Transverse colon (tissue), 4 donors: ENCODE measurements around the gene RETREG1. TPM values are rescaled to one million over a fixed set of nuclear protein-coding genes. Genes with fewer than 3 reads are reported as not detected.

ENCODE experiments used
- DNase-seq: peaks from one replicate; pipeline ENCODE4 v3.0.0-alpha.2; 2019
- H3K27ac ChIP-seq, 4 donors: fragments of 200-600 bp; sonication (generic); 2 replicates each; pipeline ENCODE4 v1.5.1; 2016 to 2018; ENCODE audit warnings: inconsistent platforms in 4 of 4
- H3K27me3 ChIP-seq: fragments of 200-600 bp; sonication (generic); 2 replicates; pipeline ENCODE4 v1.5.1; 2017; ENCODE audit warnings: inconsistent platforms
- H3K36me3 ChIP-seq, 4 donors: fragments of 200-600 bp; sonication (generic); 2 replicates each; pipeline ENCODE4 v1.5.1; 2017 to 2019; ENCODE audit warnings: inconsistent platforms in 4 of 4
- H3K4me1 ChIP-seq, 4 donors: fragments of 200-600 bp; sonication (generic); 2 replicates each; pipeline ENCODE4 v1.5.1; 2017 to 2020; ENCODE audit warnings: inconsistent platforms in 4 of 4
- H3K4me3 ChIP-seq, 4 donors: fragments of 200-600 bp; sonication (generic); 1 replicate in 1 of 4; 2 replicates in 3 of 4; pipeline versions ENCODE4 v1.5.1 to v1.6.1; 2017 to 2019; ENCODE audit warnings: inconsistent platforms in 4 of 4
- H3K9me3 ChIP-seq, 2 donors: fragments of 200-600 bp; sonication (generic); 2 replicates each; pipeline ENCODE4 v1.5.1; 2017 to 2019; ENCODE audit warnings: inconsistent platforms in 2 of 2
- CTCF ChIP-seq, 5 experiments: fragments of 200-600 bp in 3 of 5; fragments of 450-650 bp in 2 of 5; sonication (generic) in 3 of 5; IDR thresholded peaks; 1 replicate in 2 of 5; 2 replicates in 3 of 5; pipeline ENCODE4 v1.5.1; 2016 to 2017; ENCODE audit warnings: antibody characterized with exemption in 5 of 5, inconsistent platforms in 3 of 5, mild to moderate bottlenecking in 2 of 5, moderate library complexity in 1 of 5
- EP300 ChIP-seq: sonication (generic); formaldehyde crosslinking; IDR thresholded peaks from one replicate; pipeline ENCODE4 v1.6.1; 2017; ENCODE audit warnings: antibody characterized with exemption, low read depth
- POLR2A ChIP-seq: fragments of 450-650 bp; IDR thresholded peaks from one replicate; pipeline ENCODE4 v1.6.1; 2016; ENCODE audit warnings: antibody characterized with exemption, mild to moderate bottlenecking, moderate library complexity
- POLR2AphosphoS5 ChIP-seq, 3 donors: sonication (generic); formaldehyde crosslinking; IDR thresholded peaks; one replicate each; pipeline ENCODE4 v1.6.1; 2016; ENCODE audit warnings: antibody characterized with exemption in 3 of 3
- WGBS, 2 donors: methylation state at CpG; one replicate each; pipeline ENCODE4 v1.1.5; 2018; ENCODE audit warnings: low coverage in 1 of 2; 5-methylcytosine and 5-hydroxymethylcytosine counted together
- in situ Hi-C, 4 donors: fragments of 200-750 bp; cut with MboI; loops; one replicate each; pipeline versions ENCODE4 v1.15.0 to v1.15.1; 2017; ENCODE audit warnings: low sequenced_read_pairs in 3 of 4, low pct_ligation_motif_present in 1 of 4, low pct_unique_long_range_greater_than_20kb in 1 of 4
- intact Hi-C: fragments of 100-400 bp; cut with DNase I; formaldehyde crosslinking; loops from one replicate; pipeline ENCODE4 v1.15.1; 2023; ENCODE audit warnings: low total_unique reads
- total RNA-seq, 4 donors: library from RNA; depleted of rRNA; stranded (reverse); fragments of >200 nt; gene quantifications; one replicate each; pipeline ENCODE4 v1.1.0, GENCODE V29; 2016

RETREG1 gene
- total RNA-seq, 4 donors from 2014 or later = 33.2 to 93.5 (median 66.2) TPM

GRCh38 chr5:16603295-16603694 is 13.5 kb downstream of the RETREG1 start:
- DNase-seq = no peak
- Histone ChIP-seq H3K27me3 (no peaks in the 10 kb centered on the region), H3K9me3 (no peaks in the 10 kb centered on the region), H3K36me3 (no peaks in the 10 kb centered on the region), H3K27ac (no peak overlapping the region), H3K4me3 (no peak overlapping the region), H3K4me1 (no peaks in the 10 kb centered on the region)
- in situ Hi-C loops = no loop called here
- WGBS, 2 donors = 73 to 78% methylated on average over 3 to 5 of the region's 5 CpGs
- intact Hi-C loops = no loop called here
- TF ChIP-seq POLR2A (no peak), CTCF (IDR thresholded peaks at IDR 0.05) (no peak), EP300 (no peak), POLR2AphosphoS5 (IDR thresholded peaks at IDR 0.05) (no peak)

DNA sequence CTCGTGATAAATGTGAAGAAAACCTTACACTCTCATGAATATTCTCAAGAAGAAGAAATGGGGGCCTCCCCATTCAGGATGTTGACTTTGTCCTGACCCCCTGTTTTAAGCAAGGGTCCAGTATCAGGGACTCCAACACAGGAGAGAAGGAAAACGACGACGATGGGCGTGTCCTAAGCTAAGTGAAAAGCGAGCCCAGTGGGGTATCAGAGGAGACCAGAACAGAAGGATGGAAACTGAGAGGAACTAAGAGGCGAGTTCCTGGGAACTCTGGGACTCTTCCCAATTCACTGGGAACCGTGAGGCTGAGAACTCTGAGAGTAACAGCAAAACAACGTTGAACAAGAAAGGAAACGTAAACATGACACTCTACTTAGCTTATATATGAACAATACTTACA is 14.6 kb downstream of the RETREG1 start:
- WGBS, 2 donors = 68 to 78% methylated on average over 10 of the region's 10 CpGs
- H3K4me3 ChIP-seq = no peak overlapping the region
- in situ Hi-C loops = no loop called here
- no peak overlapping the region for H3K27ac ChIP-seq
- TF ChIP-seq CTCF (IDR thresholded peaks at IDR 0.05) = no peak
- TF ChIP-seq EP300 = no peak
- no peak for TF ChIP-seq POLR2A
- no peak for TF ChIP-seq POLR2AphosphoS5 (IDR thresholded peaks at IDR 0.05)
- no peaks in the 10 kb centered on the region for H3K9me3 ChIP-seq
- no peaks in the 10 kb centered on the region for H3K4me1 ChIP-seq
- H3K36me3 ChIP-seq = no peaks in the 10 kb centered on the region
- no peaks in the 10 kb centered on the region for H3K27me3 ChIP-seq
- no peak for DNase-seq
- intact Hi-C loops = no loop called here

GRCh38 chr5:16600946-16601345 is 15.9 kb downstream of the RETREG1 start:
- Histone ChIP-seq H3K9me3 (no peaks in the 10 kb centered on the region), H3K27ac (no peak overlapping the region), H3K27me3 (no peaks in the 10 kb centered on the region), H3K4me1 (no peaks in the 10 kb centered on the region), H3K36me3 (no peaks in the 10 kb centered on the region), H3K4me3 (no peak overlapping the region)
- DNase-seq = no peak
- WGBS, 2 donors = 78 to 82% methylated on average over 4 to 5 of the region's 5 CpGs
- intact Hi-C loops (no loop called here), in situ Hi-C loops (no loop called here)
- TF ChIP-seq POLR2AphosphoS5 (IDR thresholded peaks at IDR 0.05) = no peak
- no peak for TF ChIP-seq POLR2A
- no peak for TF ChIP-seq EP300
- TF ChIP-seq CTCF (IDR thresholded peaks at IDR 0.05) = no peak

DNA sequence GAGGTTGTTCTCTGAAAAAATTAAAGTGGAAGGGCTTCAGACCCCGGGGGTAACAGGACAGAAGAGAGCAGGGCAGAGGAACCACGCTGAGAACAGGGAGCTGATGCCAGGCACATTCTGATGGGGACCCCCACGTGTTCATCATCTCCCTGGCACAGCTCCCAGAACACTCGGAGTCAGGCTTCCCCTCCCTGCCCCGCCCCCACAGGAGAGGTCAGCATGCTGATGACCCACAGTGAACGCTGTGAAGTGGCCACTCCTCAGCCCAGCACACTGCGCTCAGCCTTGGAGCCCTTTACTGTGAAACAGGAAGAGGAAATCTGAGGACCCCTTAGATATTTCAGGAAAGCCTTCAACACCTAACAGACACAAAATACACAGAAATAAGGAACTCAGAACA is 16.4 kb downstream of the RETREG1 start:
- H3K9me3 ChIP-seq = no peaks in the 10 kb centered on the region
- no peak for DNase-seq
- in situ Hi-C loops (no loop called here), intact Hi-C loops (no loop called here)
- H3K27ac ChIP-seq = no peak overlapping the region
- no peaks in the 10 kb centered on the region for H3K36me3 ChIP-seq
- no peaks in the 10 kb centered on the region for H3K4me1 ChIP-seq
- WGBS, 2 donors = 23 to 30% methylated on average over 4 to 7 of the region's 7 CpGs
- H3K4me3 ChIP-seq = no peak overlapping the region
- TF ChIP-seq CTCF (IDR thresholded peaks at IDR 0.05) = no peak
- no peak for TF ChIP-seq POLR2AphosphoS5 (IDR thresholded peaks at IDR 0.05)
- TF ChIP-seq EP300 = no peak
- TF ChIP-seq POLR2A = no peak
- no peaks in the 10 kb centered on the region for H3K27me3 ChIP-seq
